CD14-positive monocyte (primary cell): ENCODE data around the gene EGLN2. TPM values are rescaled to one million over a fixed set of nuclear protein-coding genes. Genes with fewer than 3 reads are reported as not detected.

Source experiments
- DNase-seq, 3 donors: peaks; one replicate each; pipeline ENCODE4 v3.0.0-alpha.2; 2011 to 2022
- H2AFZ ChIP-seq: 2 replicates; pipeline ENCODE4 v1.6.0; 2012; ENCODE audit warnings: mild to moderate bottlenecking, low read depth, low read length, inconsistent platforms; ENCODE audit not compliant: insufficient read depth, poor library complexity, severe bottlenecking
- H3K27ac ChIP-seq, 2 donors: 1 replicate in 1 of 2; 2 replicates in 1 of 2; pipeline ENCODE4 v1.5.1; 2012 to 2013; ENCODE audit warnings: low read length in 2 of 2, control low read depth in 1 of 2, inconsistent platforms in 1 of 2, low read depth in 1 of 2, mild to moderate bottlenecking in 1 of 2
- H3K27me3 ChIP-seq, 2 donors: one replicate each; pipeline versions ENCODE4 v1.6.0 to v1.6.1; 2011 to 2013; ENCODE audit warnings: low read length in 2 of 2; ENCODE audit not compliant: control insufficient read depth in 2 of 2, insufficient read depth in 2 of 2
- H3K36me3 ChIP-seq, 2 donors: replicated peaks in 1 of 2; 1 replicate in 1 of 2; 2 replicates in 1 of 2; pipeline versions ENCODE4 v1.5.1 to v1.6.1; 2012 to 2013; ENCODE audit warnings: low read length in 2 of 2, control low read depth in 1 of 2, inconsistent platforms in 1 of 2, mild to moderate bottlenecking in 1 of 2; ENCODE audit not compliant: insufficient read depth in 2 of 2, control insufficient read depth in 1 of 2
- H3K4me1 ChIP-seq, 2 donors: 1 replicate in 1 of 2; 2 replicates in 1 of 2; pipeline versions ENCODE4 v1.5.1 to v1.6.1; 2012 to 2013; ENCODE audit warnings: low read length in 2 of 2, control low read depth in 1 of 2, inconsistent platforms in 1 of 2, mild to moderate bottlenecking in 1 of 2, moderate library complexity in 1 of 2; ENCODE audit not compliant: insufficient read depth in 2 of 2, control insufficient read depth in 1 of 2
- H3K4me2 ChIP-seq: replicated peaks from 2 replicates; pipeline ENCODE3; 2012; ENCODE audit warnings: low read length, moderate library complexity, mild to moderate bottlenecking; ENCODE audit not compliant: poor library complexity, severe bottlenecking; ENCODE audit errors: extremely low read depth
- H3K4me3 ChIP-seq, 3 experiments: fragments of 200-600 bp in 1 of 3; sonication (generic) in 1 of 3; replicated peaks in 1 of 3; 1 replicate in 2 of 3; 2 replicates in 1 of 3; pipeline ENCODE4 v1.5.1; 2011 to 2013; ENCODE audit warnings: low read length in 3 of 3, mild to moderate bottlenecking in 3 of 3, control low read depth in 2 of 3, low read depth in 2 of 3, inconsistent platforms in 1 of 3, moderate library complexity in 1 of 3
- H3K79me2 ChIP-seq: 2 replicates; pipeline ENCODE4 v1.6.0; 2012; ENCODE audit warnings: mild to moderate bottlenecking, control low read depth, inconsistent platforms, low read length, moderate library complexity; ENCODE audit not compliant: insufficient read depth
- H3K9ac ChIP-seq: 2 replicates; pipeline ENCODE4 v1.6.0; 2017; ENCODE audit warnings: low read length, mild to moderate bottlenecking; ENCODE audit not compliant: insufficient read depth, poor library complexity, severe bottlenecking
- H3K9me3 ChIP-seq, 2 donors: replicated peaks in 1 of 2; 1 replicate in 1 of 2; 2 replicates in 1 of 2; pipeline versions ENCODE4 v1.5.1 to v1.6.1; 2012 to 2013; ENCODE audit warnings: low read length in 2 of 2, control low read depth in 1 of 2; ENCODE audit not compliant: control insufficient read depth in 1 of 2, insufficient read depth in 1 of 2
- H4K20me1 ChIP-seq: 2 replicates; pipeline ENCODE4 v1.6.0; 2012; ENCODE audit warnings: mild to moderate bottlenecking, low read length, control low read depth, moderate library complexity; ENCODE audit not compliant: insufficient read depth
- H3K27ac Mint-ChIP-seq, 7 donors: one replicate each; pipeline ENCODE4 v1.8.0; 2020; ENCODE audit warnings: mild to moderate bottlenecking in 7 of 7, mixed read lengths in 7 of 7, moderate library complexity in 6 of 7, inconsistent platforms in 2 of 7
- H3K27me3 Mint-ChIP-seq, 3 donors: one replicate each; pipeline ENCODE4 v1.8.0; 2021 to 2022; ENCODE audit warnings: low read depth in 3 of 3, mild to moderate bottlenecking in 3 of 3, mixed read lengths in 3 of 3, moderate library complexity in 3 of 3, inconsistent platforms in 1 of 3
- H3K36me3 Mint-ChIP-seq, 2 donors: one replicate each; pipeline ENCODE4 v1.8.0; 2020; ENCODE audit warnings: mixed read lengths in 2 of 2, inconsistent platforms in 1 of 2, mild to moderate bottlenecking in 1 of 2
- H3K4me1 Mint-ChIP-seq: one replicate; pipeline ENCODE4 v1.8.0; 2020; ENCODE audit warnings: mild to moderate bottlenecking, mixed read lengths
- H3K4me3 Mint-ChIP-seq, 2 donors: one replicate each; pipeline ENCODE4 v1.8.0; 2020; ENCODE audit warnings: mild to moderate bottlenecking in 2 of 2, mixed read lengths in 2 of 2, moderate library complexity in 1 of 2
- H3K9me3 Mint-ChIP-seq, 7 donors: one replicate each; pipeline ENCODE4 v1.8.0; 2020 to 2022; ENCODE audit warnings: mixed read lengths in 7 of 7, mild to moderate bottlenecking in 6 of 7, moderate library complexity in 6 of 7, inconsistent platforms in 2 of 7
- WGBS: methylation state at CpG from one replicate; pipeline ENCODE4 v1.1.5; 2013; ENCODE audit warnings: missing lambda C conversion rate; ENCODE audit not compliant: insufficient coverage; 5-methylcytosine and 5-hydroxymethylcytosine counted together
- intact Hi-C, 2 donors: fragments of 100-400 bp; cut with micrococcal nuclease; formaldehyde crosslinking; loops; one replicate each; pipeline versions ENCODE4 v1.15.0 to v1.15.1; 2023
- polyA plus RNA-seq, 3 donors: library from polyadenylated mRNA; depleted of rRNA in 1 of 3; unstranded in 2 of 3; stranded (reverse) in 1 of 3; fragments of 300-500 nt in 2 of 3; fragments of >200 nt in 1 of 3; fragmentation: Illumina TruSeq in 2 of 3; gene quantifications; 1 replicate in 2 of 3; 2 replicates in 1 of 3; pipeline ENCODE4 v1.2.3, GENCODE V29; 2012 to 2021
- TF ChIP-seq, protein P1 (sequence below): fragments of 200-600 bp; IDR thresholded peaks from one replicate; pipeline ENCODE4 v1.8.0; 2022; ENCODE audit warnings: antibody characterized with exemption, mild to moderate bottlenecking

Gene EGLN2
- polyA plus RNA-seq, 3 donors = 60.6 to 76.8 (median 64.5) TPM

DNA sequence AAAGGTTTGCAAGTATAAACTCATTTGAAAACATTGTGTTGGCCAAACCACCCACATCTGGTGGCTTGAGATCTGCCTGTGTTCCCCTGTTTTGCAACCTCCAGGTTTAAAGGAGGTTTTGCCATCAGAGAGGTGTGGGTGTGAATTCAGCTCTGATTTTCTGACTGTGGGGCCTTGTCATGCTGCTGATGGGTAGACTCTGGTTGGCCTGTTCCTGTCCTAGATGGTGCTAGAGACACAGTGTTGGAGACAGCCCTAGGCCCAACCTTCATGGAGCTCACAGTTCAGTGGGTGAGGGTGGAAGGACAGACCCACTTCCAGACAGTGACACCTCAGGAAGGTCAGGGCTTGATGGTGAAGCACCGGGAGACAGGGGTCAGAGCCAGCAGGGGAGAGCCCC is 13.5 kb upstream of the EGLN2 start:
- Histone ChIP-seq H3K9me3 (no peaks in the 10 kb centered on the region), H3K79me2 (no peaks in the 10 kb centered on the region), H3K27ac (no peak overlapping the region), H4K20me1 (peaks cover 18% of the 10 kb centered on the region), H3K27me3 (no peaks in the 10 kb centered on the region), H3K4me3 (no peak overlapping the region), H2AFZ (no peak overlapping the region), H3K4me1 (no peaks in the 10 kb centered on the region), H3K9ac (no peak overlapping the region), H3K36me3 (peaks cover 38 to 73% of the 10 kb centered on the region in 2 donors), H3K4me2 (no peak overlapping the region)
- Mint-ChIP-seq H3K27ac (peak overlapping the region in 1 of 7 donors; percentile 46), H3K36me3 (peaks cover 70 to 88% of the 10 kb centered on the region in 2 donors), H3K4me1 (peaks cover 10% of the 10 kb centered on the region), H3K27me3 (peaks cover 0 to 6% (median 0%) of the 10 kb centered on the region in 3 donors), H3K9me3 (no peaks in the 10 kb centered on the region), H3K4me3 (no peak overlapping the region)
- 100% methylated on average over 1 of the region's 1 CpG for WGBS
- TF ChIP-seq, protein P1, sequence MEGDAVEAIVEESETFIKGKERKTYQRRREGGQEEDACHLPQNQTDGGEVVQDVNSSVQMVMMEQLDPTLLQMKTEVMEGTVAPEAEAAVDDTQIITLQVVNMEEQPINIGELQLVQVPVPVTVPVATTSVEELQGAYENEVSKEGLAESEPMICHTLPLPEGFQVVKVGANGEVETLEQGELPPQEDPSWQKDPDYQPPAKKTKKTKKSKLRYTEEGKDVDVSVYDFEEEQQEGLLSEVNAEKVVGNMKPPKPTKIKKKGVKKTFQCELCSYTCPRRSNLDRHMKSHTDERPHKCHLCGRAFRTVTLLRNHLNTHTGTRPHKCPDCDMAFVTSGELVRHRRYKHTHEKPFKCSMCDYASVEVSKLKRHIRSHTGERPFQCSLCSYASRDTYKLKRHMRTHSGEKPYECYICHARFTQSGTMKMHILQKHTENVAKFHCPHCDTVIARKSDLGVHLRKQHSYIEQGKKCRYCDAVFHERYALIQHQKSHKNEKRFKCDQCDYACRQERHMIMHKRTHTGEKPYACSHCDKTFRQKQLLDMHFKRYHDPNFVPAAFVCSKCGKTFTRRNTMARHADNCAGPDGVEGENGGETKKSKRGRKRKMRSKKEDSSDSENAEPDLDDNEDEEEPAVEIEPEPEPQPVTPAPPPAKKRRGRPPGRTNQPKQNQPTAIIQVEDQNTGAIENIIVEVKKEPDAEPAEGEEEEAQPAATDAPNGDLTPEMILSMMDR = no peak
- intact Hi-C loops = no loop called here
- DNase-seq = no peak

DNA sequence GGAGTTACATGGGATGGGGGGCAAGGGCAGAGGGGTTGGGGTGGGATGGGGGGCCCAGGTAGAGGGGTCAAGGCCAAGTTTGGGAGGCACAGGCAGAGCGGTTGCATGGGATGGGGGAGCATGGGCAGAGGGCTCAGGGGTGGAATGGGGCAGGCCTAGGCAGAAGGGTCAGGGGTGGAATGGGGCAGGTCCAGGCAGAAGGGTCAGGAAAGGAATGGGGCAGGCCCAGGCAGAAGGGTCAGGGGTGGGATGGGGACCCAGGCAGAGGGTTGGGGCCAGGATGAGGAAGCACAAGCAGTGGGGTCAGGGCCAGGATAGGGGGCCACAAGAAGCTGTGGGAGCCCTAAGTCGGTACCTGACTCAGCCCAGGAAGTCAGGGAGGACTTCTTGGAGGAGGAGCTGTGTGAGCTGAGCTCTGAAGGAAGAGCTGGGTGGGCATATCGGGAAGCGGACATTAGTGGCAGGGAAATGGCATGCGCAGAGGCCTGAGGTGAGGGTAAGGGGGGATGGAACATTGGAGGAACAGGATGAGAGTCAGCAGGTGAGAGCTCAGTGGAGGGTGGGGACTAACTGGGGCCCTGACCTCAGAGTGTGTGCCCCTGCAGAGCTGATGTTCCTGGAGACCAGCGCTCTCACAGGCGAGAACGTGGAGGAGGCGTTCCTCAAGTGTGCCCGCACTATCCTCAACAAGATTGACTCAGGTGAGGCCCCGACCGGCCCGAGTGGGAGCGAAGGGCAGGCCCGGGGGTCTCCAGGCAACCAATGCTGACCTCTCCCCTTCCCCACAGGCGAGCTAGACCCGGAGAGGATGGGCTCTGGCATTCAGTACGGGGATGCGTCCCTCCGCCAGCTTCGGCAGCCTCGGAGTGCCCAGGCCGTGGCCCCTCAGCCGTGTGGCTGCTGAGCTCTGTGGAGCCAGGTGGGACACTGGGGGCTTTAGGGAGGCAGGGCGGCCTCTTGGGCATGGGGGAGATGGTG is 12.6 kb upstream of the EGLN2 start:
- 97% methylated on average over 24 of the region's 25 CpGs for WGBS
- no peak overlapping the region for H3K9ac ChIP-seq

More for the DNA sequence above, 12.6 kb upstream of the EGLN2 start:
- Histone ChIP-seq H3K9me3 (no peaks in the 10 kb centered on the region), H3K27me3 (no peaks in the 10 kb centered on the region), H2AFZ (no peak overlapping the region), H3K4me2 (no peak overlapping the region), H3K4me3 (no peak overlapping the region), H3K36me3 (peaks cover 38 to 76% of the 10 kb centered on the region in 2 donors), H3K79me2 (no peaks in the 10 kb centered on the region), H3K27ac (no peak overlapping the region), H3K4me1 (no peaks in the 10 kb centered on the region), H4K20me1 (peaks cover 17% of the 10 kb centered on the region)
- Mint-ChIP-seq H3K27ac (peak overlapping the region in 4 of 7 donors; percentile 7 to 37 (median 23)), H3K4me3 (no peak overlapping the region), H3K36me3 (peaks cover 70 to 91% of the 10 kb centered on the region in 2 donors), H3K27me3 (peaks cover 0 to 6% (median 0%) of the 10 kb centered on the region in 3 donors), H3K4me1 (peaks cover 8% of the 10 kb centered on the region), H3K9me3 (no peaks in the 10 kb centered on the region)
- TF ChIP-seq, protein P1 = no peak
- DNase-seq = no peak
- intact Hi-C loops = no loop called here
